Measurements from ENCODE around the gene AP5S1. TPM values are rescaled to one million over a fixed set of nuclear protein-coding genes. Genes with fewer than 3 reads are reported as not detected.
A peak's percentile ranks its signal among the peaks of the same experiment; 100 is the strongest.

AP5S1 gene
- total and polyA plus RNA-seq, 9 of the 15 experiments (the other 6 are each of a cell fraction or from before 2014, with no cell fraction given): 2.6 to 8.8 (median 4.4) TPM

DNA sequence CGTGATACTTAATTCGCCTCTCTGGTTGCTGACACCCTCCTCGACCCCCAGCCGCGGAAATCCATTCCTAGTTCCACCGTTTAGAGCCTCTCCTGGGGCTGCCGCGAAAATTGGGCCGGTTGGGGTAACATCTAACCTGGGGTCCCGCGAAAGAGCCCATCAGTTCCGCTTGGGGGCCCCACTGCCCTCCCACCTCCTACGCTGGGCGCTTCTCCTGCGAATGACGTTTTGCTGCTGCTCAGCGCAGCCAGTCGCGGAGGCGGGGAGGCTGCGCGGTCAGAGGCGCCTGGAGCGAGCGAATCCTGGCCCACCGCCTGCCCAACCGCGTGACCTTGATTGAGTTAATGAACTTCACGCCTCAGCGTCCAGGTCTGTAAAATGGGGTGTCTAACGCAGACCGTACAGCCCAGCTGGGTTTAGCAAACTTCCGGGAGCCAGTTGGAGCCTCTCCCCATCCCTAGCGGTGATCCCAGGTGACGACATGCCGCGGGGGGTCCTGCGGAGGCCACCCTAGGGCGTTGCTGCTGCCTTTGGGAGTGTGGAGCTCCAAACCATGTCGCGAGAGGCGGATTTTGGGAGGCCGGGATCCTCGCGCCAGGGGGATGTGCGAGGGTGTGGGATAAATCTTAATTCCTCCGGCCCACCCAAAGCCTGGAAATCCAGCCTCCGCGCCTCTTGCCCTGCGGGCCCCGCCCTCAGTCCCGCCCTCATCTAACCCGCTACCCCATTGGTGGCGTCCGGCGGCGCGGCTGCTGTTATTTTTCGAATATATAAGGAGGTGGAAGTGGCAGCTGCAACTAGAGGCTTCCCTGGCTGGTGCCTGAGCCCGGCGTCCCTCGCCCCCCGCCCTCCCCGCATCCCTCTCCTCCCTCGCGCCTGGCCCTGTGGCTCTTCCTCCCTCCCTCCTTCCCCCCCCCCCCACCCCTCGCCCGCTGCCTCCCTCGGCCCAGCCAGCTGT, 24.6 kb upstream of the AP5S1 start, which contains the start of gene CDC25B (continued):
- TF ChIP-seq, protein P1, sequence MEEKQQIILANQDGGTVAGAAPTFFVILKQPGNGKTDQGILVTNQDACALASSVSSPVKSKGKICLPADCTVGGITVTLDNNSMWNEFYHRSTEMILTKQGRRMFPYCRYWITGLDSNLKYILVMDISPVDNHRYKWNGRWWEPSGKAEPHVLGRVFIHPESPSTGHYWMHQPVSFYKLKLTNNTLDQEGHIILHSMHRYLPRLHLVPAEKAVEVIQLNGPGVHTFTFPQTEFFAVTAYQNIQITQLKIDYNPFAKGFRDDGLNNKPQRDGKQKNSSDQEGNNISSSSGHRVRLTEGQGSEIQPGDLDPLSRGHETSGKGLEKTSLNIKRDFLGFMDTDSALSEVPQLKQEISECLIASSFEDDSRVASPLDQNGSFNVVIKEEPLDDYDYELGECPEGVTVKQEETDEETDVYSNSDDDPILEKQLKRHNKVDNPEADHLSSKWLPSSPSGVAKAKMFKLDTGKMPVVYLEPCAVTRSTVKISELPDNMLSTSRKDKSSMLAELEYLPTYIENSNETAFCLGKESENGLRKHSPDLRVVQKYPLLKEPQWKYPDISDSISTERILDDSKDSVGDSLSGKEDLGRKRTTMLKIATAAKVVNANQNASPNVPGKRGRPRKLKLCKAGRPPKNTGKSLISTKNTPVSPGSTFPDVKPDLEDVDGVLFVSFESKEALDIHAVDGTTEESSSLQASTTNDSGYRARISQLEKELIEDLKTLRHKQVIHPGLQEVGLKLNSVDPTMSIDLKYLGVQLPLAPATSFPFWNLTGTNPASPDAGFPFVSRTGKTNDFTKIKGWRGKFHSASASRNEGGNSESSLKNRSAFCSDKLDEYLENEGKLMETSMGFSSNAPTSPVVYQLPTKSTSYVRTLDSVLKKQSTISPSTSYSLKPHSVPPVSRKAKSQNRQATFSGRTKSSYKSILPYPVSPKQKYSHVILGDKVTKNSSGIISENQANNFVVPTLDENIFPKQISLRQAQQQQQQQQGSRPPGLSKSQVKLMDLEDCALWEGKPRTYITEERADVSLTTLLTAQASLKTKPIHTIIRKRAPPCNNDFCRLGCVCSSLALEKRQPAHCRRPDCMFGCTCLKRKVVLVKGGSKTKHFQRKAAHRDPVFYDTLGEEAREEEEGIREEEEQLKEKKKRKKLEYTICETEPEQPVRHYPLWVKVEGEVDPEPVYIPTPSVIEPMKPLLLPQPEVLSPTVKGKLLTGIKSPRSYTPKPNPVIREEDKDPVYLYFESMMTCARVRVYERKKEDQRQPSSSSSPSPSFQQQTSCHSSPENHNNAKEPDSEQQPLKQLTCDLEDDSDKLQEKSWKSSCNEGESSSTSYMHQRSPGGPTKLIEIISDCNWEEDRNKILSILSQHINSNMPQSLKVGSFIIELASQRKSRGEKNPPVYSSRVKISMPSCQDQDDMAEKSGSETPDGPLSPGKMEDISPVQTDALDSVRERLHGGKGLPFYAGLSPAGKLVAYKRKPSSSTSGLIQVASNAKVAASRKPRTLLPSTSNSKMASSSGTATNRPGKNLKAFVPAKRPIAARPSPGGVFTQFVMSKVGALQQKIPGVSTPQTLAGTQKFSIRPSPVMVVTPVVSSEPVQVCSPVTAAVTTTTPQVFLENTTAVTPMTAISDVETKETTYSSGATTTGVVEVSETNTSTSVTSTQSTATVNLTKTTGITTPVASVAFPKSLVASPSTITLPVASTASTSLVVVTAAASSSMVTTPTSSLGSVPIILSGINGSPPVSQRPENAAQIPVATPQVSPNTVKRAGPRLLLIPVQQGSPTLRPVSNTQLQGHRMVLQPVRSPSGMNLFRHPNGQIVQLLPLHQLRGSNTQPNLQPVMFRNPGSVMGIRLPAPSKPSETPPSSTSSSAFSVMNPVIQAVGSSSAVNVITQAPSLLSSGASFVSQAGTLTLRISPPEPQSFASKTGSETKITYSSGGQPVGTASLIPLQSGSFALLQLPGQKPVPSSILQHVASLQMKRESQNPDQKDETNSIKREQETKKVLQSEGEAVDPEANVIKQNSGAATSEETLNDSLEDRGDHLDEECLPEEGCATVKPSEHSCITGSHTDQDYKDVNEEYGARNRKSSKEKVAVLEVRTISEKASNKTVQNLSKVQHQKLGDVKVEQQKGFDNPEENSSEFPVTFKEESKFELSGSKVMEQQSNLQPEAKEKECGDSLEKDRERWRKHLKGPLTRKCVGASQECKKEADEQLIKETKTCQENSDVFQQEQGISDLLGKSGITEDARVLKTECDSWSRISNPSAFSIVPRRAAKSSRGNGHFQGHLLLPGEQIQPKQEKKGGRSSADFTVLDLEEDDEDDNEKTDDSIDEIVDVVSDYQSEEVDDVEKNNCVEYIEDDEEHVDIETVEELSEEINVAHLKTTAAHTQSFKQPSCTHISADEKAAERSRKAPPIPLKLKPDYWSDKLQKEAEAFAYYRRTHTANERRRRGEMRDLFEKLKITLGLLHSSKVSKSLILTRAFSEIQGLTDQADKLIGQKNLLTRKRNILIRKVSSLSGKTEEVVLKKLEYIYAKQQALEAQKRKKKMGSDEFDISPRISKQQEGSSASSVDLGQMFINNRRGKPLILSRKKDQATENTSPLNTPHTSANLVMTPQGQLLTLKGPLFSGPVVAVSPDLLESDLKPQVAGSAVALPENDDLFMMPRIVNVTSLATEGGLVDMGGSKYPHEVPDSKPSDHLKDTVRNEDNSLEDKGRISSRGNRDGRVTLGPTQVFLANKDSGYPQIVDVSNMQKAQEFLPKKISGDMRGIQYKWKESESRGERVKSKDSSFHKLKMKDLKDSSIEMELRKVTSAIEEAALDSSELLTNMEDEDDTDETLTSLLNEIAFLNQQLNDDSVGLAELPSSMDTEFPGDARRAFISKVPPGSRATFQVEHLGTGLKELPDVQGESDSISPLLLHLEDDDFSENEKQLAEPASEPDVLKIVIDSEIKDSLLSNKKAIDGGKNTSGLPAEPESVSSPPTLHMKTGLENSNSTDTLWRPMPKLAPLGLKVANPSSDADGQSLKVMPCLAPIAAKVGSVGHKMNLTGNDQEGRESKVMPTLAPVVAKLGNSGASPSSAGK (IDR thresholded peaks at IDR 0.05): peak; percentile 74
- TF ChIP-seq CXXC5 (CRISPR knock-in tag; IDR thresholded peaks at IDR 0.05) (peak; percentile 69), GATAD2A (IDR thresholded peaks at IDR 0.05) (0 out of 2 replicates have a peak, but pooled peaks have one; percentile 43), ZZZ3 (IDR thresholded peaks at IDR 0.05) (no peak), MYBL2 (IDR thresholded peaks at IDR 0.05; ENCODE audit: low read depth) (0 out of 2 replicates have a peak, but pooled peaks have one; percentile 50), MYBL2 (CRISPR knock-in tag; IDR thresholded peaks at IDR 0.05; ENCODE audit: borderline replicate concordance) (no peak), SIN3B (IDR thresholded peaks at IDR 0.05; ENCODE audit: low read depth) (peak; percentile 24; the same call in 1 of the 2 replicates), ELF2 (CRISPR knock-in tag; IDR thresholded peaks at IDR 0.05) (no peak), WHSC1 (IDR thresholded peaks at IDR 0.05; ENCODE audit: low read length) (no peak), SMARCA5 (IDR thresholded peaks at IDR 0.05) (peak; percentile 95), GTF2E2 (tag; IDR thresholded peaks at IDR 0.05) (no peak), SNRNP70 (optimal IDR thresholded peaks at IDR 0.05; ENCODE audit: low read depth, low read length) (no peak), BCOR (IDR thresholded peaks at IDR 0.05) (peak; percentile 97)
- TF ChIP-seq, protein P2, sequence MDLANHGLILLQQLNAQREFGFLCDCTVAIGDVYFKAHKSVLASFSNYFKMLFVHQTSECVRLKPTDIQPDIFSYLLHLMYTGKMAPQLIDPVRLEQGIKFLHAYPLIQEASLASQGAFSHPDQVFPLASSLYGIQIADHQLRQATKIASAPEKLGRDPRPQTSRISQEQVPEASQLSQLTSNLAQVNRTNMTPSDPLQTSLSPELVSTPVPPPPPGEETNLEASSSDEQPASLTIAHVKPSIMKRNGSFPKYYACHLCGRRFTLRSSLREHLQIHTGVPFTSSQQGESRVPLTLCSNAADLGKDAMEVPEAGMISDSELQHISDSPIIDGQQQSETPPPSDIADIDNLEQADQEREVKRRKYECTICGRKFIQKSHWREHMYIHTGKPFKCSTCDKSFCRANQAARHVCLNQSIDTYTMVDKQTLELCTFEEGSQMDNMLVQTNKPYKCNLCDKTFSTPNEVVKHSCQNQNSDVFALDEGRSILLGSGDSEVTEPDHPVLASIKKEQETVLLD (IDR thresholded peaks at IDR 0.05): no peak
- TF ChIP-seq, protein P3, sequence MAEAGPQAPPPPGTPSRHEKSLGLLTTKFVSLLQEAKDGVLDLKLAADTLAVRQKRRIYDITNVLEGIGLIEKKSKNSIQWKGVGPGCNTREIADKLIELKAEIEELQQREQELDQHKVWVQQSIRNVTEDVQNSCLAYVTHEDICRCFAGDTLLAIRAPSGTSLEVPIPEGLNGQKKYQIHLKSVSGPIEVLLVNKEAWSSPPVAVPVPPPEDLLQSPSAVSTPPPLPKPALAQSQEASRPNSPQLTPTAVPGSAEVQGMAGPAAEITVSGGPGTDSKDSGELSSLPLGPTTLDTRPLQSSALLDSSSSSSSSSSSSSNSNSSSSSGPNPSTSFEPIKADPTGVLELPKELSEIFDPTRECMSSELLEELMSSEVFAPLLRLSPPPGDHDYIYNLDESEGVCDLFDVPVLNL (CRISPR knock-in tag; IDR thresholded peaks at IDR 0.05; ENCODE audit: low read depth): peak; percentile 95

Measured in K562 (cell line).